UCSD-AML1 (cell line): ENCODE data around the gene BATF.
"Not testable (repeated sequence)": the region's sequence is repeated elsewhere in the genome, so short reads cannot be mapped to it uniquely, and the experiment has no call there.

ENCODE experiments used
- DNase-seq: peaks from one replicate; lab custom pipeline; 2025; ENCODE audit not compliant: unreplicated experiment; lab: John Stamatoyannopoulos, UW

The BATF gene, protein sequence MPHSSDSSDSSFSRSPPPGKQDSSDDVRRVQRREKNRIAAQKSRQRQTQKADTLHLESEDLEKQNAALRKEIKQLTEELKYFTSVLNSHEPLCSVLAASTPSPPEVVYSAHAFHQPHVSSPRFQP

DNA sequence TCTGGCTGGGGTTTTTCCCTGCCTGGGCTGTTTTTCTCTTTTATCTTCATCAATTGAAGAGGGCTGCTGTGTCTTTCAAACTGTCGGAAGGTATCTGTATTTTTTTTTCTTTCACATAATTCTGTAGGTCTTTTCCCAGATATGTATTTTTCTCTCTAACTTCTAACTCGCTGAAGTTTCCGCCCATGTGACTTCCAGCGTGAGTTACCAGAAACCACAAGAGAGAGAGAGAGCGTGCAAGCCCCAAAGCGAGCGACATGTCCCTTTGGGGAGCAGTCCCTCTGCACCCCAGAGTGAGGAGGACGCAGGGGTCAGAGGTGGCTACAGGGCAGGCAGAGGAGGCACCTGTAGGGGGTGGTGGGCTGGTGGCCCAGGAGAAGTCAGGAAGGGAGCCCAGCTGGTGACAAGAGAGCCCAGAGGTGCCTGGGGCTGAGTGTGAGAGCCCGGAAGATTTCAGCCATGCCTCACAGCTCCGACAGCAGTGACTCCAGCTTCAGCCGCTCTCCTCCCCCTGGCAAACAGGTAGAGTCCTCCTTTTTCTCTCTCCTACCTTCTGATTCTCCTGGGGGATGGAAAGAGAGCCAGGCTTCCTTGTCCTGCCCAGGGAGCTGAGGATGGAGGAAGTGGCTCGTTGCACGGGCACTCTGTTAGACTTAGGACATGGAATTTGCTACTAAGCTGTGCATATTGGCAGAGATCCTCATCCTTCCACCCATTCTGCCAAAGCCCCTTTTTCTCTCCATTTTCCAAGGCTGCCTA is at the start of gene BATF:
Gene BATF (plus strand): TSS at position 246 of the 759 bp plus-strand sequence. CDS start 214 bp downstream, at position 460.
- peak; percentile 61 for DNase-seq

DNA sequence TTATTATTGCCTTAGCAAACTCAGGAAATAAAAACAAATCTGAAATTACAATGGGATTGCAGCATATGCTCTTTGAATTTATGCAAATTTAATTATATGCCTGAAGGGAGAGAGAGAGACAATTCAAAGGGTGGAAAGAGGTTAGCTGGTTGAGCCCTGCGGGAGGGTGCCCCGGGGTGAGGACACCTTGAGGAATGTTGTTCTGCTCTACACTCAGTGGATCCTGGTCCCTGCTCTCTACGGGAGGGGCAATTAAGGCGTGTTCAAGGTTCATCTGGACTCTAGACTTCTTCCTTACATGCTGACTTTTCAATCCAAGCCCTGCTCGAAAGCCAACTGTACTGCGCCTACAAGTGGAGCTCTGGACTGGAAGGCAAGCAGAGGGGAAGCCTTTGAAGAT is 48.1 kb upstream of the BATF start:
- DNase-seq = not testable (repeated sequence)

DNA sequence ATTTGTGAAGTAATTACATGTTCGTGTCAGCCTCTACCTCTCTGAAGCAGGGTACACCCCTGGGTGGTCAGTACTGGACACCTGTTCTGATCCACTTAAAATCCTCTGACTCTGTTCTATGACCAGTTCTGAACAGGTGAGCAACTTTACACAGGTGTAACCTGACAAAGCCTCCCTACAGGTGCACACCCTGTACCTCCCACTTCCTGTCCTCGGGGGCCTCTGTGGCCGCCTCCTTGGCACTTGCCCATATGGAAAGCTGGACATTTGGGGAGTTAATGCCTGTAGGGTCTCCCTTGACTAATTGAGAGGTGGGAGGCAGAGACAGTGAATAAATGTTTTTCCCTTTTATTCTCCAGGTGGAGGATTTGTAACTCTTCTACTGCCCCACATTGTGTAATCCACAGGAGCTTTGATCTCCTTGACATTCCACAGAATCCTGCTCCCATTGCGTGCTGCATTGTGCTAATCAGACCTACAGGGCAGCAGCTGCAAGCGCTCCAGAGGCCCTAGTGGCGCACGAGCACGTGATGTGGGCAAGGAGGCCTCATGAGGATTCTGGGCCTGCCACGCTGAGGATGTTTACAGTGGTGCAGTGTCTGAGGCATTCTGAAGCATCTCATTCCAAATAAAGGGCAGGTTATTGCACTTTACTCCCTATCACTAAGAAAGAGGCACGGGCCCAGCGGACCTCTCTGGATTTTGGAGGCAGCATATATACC is 45.8 kb upstream of the BATF start:
- no peak for DNase-seq

DNA sequence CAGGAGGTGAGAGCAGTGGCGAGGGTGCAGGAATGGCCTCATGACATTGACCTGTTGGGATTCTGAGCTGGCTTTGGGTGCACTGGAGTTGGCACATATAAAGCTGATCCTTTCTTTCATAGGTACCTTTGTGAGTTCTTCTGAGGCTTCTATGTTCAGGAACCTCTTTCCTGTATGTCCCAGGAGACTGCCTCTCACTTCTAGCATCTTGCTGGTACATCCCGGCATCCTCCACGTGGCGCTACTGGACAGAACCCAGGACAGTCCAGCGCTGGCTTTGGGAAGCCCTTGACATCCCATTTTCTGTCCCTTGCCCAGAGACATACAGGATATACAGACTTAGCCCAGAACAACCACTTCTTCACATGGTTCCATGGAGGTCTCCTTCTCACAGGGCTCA is 44.4 kb upstream of the BATF start:
- no peak for DNase-seq

DNA sequence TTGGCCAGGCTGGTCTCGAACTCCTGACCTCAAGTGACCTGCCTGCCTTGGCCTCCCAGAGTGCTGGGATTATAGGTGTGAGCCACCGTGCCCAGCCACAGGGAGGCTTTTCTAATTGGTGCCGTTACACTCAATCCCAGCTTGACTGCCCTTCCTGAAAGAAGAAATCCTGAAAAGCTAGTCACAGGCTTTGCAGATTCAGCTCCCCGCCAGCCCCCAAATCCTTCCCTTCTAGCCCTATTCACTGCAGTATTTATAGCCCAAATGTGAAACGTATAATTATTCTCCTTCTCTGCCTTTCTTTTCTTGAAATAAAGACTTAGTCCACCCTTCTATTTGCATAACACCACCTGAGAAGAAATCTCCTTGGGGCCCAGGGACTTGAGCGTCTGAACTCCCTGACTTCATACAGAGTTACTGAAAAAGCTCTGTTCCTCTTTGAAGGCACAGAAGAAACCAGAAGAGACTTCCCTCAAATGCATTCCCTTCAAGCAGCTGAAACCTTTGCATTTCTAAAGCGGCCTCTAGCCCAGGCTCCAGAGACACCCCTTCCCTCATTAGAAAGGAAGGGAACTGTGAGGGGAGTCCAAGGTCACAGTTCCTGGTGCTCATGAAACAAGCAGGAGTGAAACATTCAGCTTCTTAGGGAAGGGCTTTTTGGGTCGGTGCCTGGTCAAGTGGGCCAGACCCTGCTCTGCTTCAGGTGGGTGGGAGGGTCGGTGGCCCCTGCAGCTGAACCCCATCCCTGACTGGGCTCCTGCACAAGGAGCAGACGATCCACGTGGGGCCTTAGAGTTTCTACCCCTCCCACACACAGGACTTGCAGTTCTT is 42.3 kb upstream of the BATF start:
- DNase-seq = no peak

DNA sequence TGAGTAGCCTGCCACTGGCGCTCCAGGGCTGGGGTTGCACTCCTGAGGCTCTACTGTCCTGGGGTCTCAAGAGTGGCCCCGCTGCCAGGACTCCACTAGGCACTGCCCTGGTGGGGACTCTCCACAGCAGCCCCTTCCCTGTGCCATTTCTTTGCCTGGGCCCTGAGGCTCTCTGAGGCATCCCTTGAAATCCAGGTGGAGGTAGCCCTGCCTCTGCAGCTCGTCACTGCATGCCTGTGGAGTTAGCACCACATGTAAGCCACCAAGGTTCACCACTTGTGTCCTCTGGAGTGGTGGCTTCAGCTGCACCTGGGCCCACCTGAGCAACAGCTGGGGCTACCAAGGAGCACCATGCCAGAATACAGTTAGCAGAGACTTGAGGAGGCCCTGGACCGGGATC is 39.9 kb upstream of the BATF start:
- no peak for DNase-seq

DNA sequence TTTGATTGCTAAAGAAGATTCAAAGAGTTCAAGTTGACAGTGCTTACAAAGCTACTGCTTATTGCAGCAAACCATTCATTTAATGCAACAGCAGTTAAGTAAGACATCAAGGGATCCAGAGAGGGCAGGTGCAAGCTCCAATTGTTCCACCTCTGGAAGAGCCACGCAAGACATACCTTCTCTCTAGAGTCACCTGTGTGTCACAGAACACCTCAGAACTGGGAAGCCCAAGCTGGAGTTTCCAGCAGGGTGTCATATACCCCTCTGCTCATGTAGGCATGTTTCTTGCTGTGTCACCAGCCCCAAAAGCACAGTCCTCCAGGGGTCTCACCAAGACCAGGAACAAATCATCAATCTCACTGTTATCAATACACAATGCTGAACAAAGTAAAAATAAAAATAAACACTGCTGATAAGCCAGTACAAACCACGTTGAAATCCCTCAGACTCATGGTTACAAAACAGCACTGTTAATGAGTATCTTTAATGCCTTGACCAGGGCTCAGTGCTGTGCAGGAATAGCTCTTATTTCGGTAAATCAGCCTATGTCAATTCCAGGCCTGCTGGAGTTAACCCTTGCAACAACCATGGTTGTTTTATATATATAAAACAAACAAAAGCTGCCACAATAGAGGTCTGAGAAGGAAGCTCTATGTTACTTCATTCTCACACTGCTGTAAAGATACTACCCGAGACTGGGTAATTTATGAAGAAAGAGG is 37.4 kb upstream of the BATF start:
- no peak for DNase-seq

DNA sequence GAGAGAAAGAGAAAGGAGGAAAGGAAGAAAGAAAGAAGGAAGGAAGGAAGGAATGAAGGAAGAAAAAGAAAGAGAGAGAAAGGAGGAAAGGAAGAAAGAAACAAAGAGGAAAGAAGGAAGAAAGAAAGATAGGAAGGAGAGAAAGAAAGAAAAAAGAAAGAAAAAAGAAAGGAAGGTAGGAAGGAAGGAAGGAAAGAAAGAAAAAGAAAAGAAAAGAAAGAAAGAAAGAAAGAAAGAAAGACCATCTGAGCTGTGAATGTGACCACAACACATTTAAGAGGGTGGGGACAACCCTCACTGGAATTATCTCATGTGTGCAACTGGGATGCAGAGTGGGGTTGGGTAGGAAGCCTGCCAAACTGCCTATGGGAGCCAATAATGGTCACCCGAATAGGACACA is 36.0 kb upstream of the BATF start:
- DNase-seq = no peak

DNA sequence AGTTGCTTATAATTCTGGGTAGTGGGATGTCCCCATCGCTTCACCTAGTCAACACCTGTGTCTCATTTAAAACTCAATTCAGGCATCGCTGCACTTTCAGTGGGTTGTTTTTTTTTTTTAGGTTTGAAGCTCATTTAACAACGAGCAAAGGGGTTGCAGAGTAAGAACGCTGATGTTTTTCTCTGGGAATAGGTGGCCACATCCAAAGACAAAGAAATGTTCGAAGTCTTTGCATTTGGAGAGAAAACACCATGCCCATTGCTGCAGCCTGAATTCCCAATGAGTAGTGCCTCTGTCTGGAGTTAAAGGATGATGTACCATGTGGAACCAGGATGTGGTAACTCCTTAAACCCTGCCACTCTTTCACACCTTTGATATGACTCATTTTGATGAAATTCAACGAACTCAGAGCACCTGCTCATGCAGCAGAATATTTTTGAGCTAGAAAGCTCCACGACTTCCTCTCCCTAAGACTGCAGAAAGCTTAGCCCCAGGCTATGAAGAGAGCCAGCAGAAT is 35.1 kb upstream of the BATF start:
- no peak for DNase-seq

DNA sequence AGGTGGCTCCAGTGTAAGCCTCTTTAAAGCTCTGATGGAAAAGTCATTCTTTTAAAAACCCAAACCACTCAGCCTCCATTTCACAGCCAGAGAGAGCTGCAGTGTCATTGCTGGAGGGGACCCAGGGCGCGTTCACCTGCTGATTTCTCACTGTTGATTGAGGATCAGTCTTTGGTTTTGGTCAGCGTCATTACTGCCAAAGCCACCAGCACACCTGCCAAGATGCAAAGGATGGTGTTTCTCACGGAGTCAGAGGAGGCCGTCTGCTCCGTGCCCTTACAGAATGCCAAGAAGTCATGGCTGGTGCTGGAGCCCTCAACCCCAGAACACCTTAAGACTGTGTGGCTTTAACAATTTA is 32.8 kb upstream of the BATF start:
- DNase-seq = no peak

DNA sequence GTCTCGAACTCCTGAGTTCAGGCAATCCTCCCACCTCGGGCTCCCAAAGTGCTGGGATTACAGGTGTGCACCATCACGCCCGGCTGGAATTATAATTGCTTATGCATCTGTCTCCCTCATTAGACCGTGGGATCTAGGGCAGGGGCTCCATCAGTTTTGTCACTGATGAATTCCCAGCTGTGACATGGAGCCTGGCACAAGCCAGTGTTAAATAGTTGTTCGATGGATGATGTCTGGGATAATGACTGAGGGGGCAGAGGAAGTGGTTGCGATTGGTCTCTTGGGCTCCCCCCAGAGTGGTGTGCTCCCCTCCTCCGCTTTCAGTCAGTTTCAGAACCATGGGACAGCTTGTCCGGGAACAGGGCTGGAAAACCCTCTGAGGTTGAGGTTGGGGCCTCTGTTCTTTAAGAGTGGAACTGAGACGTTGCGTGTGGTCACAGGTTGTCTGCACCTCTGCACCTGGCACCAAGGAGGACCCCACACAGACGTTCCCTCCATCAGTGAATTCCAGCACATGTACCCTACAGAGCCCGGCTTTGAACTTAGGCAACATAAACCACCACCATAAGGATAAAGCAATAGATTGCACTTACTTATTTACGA is 30.8 kb upstream of the BATF start:
- DNase-seq = no peak

DNA sequence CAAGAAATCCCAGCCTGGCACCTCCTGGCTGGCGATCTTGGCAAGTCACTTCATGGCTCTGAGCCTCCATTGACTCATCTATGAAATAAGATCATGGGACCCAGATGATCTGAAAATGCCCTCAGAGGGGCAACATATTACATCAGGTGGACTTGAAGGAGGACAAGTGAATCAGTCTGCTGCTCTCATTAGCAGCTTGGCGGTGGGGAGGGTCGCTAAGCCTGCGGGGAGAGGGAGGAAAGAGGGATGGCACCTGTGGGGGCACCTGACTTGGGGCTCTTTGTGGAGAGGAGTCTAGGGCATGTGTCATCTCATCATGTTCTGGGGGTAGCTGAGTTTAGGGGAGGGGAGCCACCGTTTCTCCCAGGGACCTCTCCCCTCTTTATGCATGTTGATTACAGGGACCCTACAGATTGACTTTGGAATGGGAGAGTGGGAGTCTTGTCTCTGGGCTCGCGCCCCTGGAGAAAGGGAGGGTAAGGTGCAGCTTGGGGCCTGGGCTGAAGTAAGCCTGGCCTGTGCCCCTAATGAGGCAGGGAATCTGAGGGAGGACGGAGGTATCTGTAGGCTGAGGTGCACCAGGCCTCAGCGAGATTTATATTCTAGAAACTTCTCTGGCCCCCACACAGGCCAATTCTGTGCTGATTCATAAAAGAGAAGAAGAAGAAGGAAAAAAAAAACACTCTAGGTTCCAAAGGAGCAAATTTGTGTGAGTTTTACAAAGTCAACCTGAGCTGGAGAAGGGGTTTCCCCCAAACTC is 29.3 kb upstream of the BATF start:
- DNase-seq = no peak

DNA sequence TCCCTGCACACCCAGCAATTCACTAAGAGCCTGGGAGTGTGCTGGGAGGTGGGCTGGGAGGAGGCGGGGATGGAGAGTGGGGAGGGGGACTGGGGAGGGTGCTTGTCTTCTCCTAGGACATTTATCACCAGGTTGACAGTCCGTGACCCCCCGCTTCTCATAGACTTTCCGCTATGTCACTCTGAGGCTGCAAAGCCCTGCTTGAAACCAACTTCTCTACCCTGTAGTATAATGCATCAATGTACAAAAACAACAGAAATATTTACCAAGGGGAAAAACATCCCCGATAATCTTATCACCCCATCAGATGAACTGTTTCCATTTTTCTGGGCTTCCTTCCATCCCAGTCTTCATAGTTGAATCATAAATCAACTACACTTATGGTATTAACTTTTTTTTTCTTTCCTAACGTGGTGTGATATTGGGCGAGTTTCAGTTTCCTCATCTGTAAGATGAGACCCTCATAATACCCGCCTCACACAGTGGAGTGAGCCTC is 28.6 kb upstream of the BATF start:
- DNase-seq = no peak

DNA sequence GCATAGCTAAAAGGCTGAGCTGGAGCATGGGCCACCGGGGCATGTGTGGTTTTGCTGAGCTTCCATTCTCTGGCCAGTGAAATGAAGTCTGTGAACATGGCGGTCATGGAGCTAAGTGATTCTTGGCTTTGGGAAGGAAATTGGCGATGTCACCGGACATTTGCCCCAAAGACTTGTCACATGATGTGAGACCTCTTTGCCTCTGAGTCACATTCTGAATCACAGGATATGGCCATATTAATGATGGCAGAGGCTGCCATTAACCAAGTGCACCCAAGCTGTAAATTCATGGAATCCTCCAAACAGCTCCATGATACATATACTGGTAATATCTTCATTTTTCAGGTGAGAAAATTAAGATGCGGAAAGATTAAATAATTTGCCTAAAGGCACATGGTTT is 27.4 kb upstream of the BATF start:
- DNase-seq = no peak

DNA sequence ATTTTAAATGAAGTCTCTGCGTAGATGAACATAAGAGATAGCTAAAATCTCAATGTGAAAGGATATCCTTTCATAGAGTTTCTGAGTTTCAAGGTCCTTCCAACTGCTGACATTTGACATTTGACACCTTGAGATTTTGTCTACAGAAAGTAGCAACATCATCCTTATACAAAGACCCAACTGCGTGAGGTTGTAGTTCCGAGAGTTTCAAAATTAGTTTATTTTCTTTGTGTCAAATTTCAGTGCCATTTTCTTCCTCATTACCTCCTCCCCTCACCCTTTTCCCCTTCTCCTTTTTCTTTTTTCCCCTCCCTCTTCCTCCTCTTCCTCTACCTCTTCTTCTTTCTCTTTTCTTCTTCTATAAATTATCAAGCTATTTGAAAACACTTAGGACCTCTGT is 26.9 kb upstream of the BATF start:
- DNase-seq = no peak

DNA sequence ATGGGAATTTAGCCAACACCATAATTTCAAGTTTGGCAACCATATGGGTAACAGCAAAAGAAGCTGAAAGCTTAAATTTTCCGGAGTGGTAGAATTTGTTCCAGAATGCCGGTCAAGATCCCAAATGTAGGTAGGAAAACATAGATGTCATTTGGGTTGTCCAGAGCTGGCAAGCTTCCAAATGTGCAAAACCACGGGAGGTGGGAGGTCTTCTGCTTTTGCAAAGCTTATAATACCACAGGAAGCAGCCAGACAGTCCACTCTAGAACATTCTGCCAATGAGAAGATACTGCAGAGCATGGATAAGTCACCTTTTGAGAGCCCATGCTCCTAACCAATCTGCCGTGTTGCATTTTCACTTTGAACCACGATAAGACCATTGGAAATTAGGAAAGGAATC is 26.4 kb upstream of the BATF start:
- DNase-seq = no peak

DNA sequence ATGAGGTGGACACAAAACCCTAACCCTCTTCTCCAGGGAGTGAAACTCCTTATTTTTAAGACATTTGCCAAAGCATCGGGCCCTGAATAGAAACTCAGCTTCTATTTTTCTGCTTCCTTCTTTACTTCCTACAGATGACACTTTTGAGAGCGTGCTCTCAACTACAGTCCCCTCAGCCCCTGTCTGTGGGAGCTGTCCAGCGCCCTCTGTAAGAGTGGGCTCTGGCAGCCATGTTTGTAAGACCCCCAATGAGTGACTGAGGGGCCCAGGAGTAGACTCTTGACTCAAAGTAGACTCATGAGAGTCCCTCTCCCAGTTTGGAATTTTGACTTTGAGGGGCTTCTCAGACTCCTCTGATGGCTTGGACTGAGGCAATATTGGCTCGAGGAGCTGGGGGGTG is 25.5 kb upstream of the BATF start:
- no peak for DNase-seq

DNA sequence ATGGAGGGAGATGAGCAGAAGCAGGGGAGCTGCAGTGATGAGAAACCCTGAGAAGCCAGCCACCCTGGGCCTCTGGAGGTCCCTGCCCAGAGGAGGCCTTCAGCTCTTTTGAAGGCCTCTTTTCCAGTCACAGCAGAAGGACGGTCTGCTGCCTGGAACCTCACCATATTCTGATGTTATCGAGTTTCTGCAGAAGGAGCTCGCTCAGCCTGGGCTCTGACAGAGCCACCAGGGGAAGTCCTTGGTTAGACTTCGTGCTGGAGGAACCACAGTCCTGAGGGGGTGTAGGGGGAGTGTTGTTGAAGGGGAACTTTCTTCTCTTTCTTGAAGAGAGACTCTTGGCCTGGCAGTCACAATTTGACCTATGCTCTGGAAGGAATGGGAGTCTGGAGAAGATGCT is 25.1 kb upstream of the BATF start:
- peak; percentile 56 for DNase-seq

DNA sequence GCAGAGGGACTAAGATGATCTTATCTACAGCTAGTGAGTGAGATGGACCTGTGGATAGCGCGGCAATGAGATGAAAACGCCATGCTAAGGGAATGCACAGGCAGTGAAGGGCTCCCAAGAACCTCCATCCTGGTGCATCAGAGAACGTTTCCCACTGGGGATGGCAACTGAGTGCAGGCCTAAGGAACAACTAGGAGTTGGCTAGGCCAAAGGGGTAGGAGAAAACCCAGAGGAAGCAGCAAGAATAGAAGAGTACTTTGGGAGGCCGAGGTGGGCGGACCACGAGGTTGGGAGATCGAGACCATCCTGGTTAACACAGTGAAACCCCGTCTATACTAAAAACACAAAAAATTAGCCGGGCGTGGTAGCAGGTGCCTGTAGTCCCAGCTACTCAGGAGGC is 24.6 kb upstream of the BATF start:
- no peak for DNase-seq
